Astrocyte of the spinal cord (primary cell): ENCODE results near the gene CCDC92.

Experiments
- DNase-seq: peaks from one replicate; pipeline ENCODE4 v3.0.0; 2011; ENCODE audit warnings: low read depth, low spot score
- H3K4me3 ChIP-seq: 2 replicates; pipeline ENCODE4 v1.5.1; 2011; ENCODE audit warnings: low read depth, mild to moderate bottlenecking, low read length, moderate library complexity
- CTCF ChIP-seq: IDR thresholded peaks from 2 replicates; pipeline ENCODE4 v1.5.1; 2012; ENCODE audit warnings: low read depth, mild to moderate bottlenecking, low read length, inconsistent platforms
- in situ Hi-C: cut with HindIII; loops from 2 replicates; pipeline ENCODE4 v1.10.0; 2017; ENCODE audit warnings: low sequenced_read_pairs

The CCDC92 gene

GRCh38 chr12:123942911-123943648, 29.6 kb downstream of the CCDC92 start:
- DNase-seq: no peak
- in situ Hi-C loops: no loop called here
- no peak overlapping the region for H3K4me3 ChIP-seq
- TF ChIP-seq CTCF: no peak

GRCh38 chr12:123942238-123942653, 30.4 kb downstream of the CCDC92 start:
- DNase-seq: peak; percentile 86
- no peak overlapping the region for H3K4me3 ChIP-seq
- TF ChIP-seq CTCF: no peak
- in situ Hi-C loops: no loop called here

- no peak for TF ChIP-seq CTCF
- DNase-seq: no peak
- in situ Hi-C loops: no loop called here
- no peak overlapping the region for H3K4me3 ChIP-seq
These were observed 30.9 kb downstream of the CCDC92 start for GRCh38 chr12:123941624-123942237.

- no peak for TF ChIP-seq CTCF
- in situ Hi-C loops: no loop called here
- H3K4me3 ChIP-seq: no peak overlapping the region
- DNase-seq: no peak
These were observed 31.6 kb downstream of the CCDC92 start for GRCh38 chr12:123941000-123941399.

- in situ Hi-C loops: no loop called here
- no peak overlapping the region for H3K4me3 ChIP-seq
- no peak for DNase-seq
- TF ChIP-seq CTCF: no peak
These were observed 32.0 kb downstream of the CCDC92 start for GRCh38 chr12:123940627-123940966.

- H3K4me3 ChIP-seq: no peak overlapping the region
- no peak for TF ChIP-seq CTCF
- DNase-seq: no peak
- in situ Hi-C loops: no loop called here
These were observed 32.7 kb downstream of the CCDC92 start for GRCh38 chr12:123939716-123940626.
